Bronchial epithelial cell (primary cell): ENCODE results near the gene TNS4. TPM values are rescaled to one million over a fixed set of nuclear protein-coding genes. Genes with fewer than 3 reads are reported as not detected.
A peak's percentile ranks its signal among the peaks of the same experiment; 100 is the strongest.

Source experiments
- DNase-seq: peaks from one replicate; pipeline ENCODE4 v3.0.0-alpha.2; 2010; ENCODE audit warnings: low read depth
- FAIRE-seq: peaks from 2 replicates; lab custom pipeline; 2011; peaks lifted over from hg19 to GRCh38; lab: Jason Lieb, UNC
- H3K27me3 ChIP-seq: 2 replicates; pipeline ENCODE4 v1.5.1; 2011; ENCODE audit warnings: low read length; ENCODE audit not compliant: control insufficient read depth, insufficient read depth
- H3K36me3 ChIP-seq: 2 replicates; pipeline ENCODE4 v1.5.1; 2011; ENCODE audit warnings: low read length; ENCODE audit not compliant: control insufficient read depth, insufficient read depth
- H3K4me3 ChIP-seq: 2 replicates; pipeline ENCODE4 v1.5.1; 2011; ENCODE audit warnings: mild to moderate bottlenecking, low read depth, low read length, control low read depth
- CTCF ChIP-seq: IDR thresholded peaks from 2 replicates; pipeline ENCODE4 v1.5.1; 2011; ENCODE audit warnings: mild to moderate bottlenecking, moderate library complexity, low read length, control low read depth, inconsistent platforms; ENCODE audit not compliant: insufficient read depth, severe bottlenecking
- total RNA-seq: library from RNA; depleted of rRNA; stranded (reverse); fragments of >200 nt; gene quantifications from 2 replicates; pipeline ENCODE4 v1.2.1, GENCODE V29; 2014

TNS4 gene
- total RNA-seq, 1 donor from 2014 or later, result 27.1 TPM

GRCh38 chr17:40479754-40480480, 21.5 kb downstream of the TNS4 start:
- no peak for TF ChIP-seq CTCF
- Histone ChIP-seq H3K4me3 (no peak overlapping the region), H3K27me3 (no peaks in the 10 kb centered on the region), H3K36me3 (peaks cover 49% of the 10 kb centered on the region)
- FAIRE-seq (no peak), DNase-seq (peak; percentile 20)

- DNase-seq, result no peak
- Histone ChIP-seq H3K4me3 (no peak overlapping the region), H3K36me3 (peaks cover 35% of the 10 kb centered on the region), H3K27me3 (no peaks in the 10 kb centered on the region)
- no peak for TF ChIP-seq CTCF
- no peak for FAIRE-seq
These were observed 22.9 kb downstream of the TNS4 start for GRCh38 chr17:40478486-40478885.

GRCh38 chr17:40477796-40478195, 23.6 kb downstream of the TNS4 start:
- no peaks in the 10 kb centered on the region for H3K27me3 ChIP-seq
- TF ChIP-seq CTCF, result no peak
- no peak overlapping the region for H3K4me3 ChIP-seq
- FAIRE-seq, result peak; percentile 18
- DNase-seq, result peak; percentile 46
- H3K36me3 ChIP-seq, result peaks cover 34% of the 10 kb centered on the region

- FAIRE-seq (peak; percentile 50), DNase-seq (peak; percentile 60)
- peaks cover 19% of the 10 kb centered on the region for H3K36me3 ChIP-seq
- H3K4me3 ChIP-seq, result no peak overlapping the region
- TF ChIP-seq CTCF, result no peak
- H3K27me3 ChIP-seq, result no peaks in the 10 kb centered on the region
These were observed 26.1 kb downstream of the TNS4 start for GRCh38 chr17:40475234-40475908.

GRCh38 chr17:40474419-40475002, 26.9 kb downstream of the TNS4 start:
- no peak for FAIRE-seq

More at GRCh38 chr17:40474419-40475002, 26.9 kb downstream of the TNS4 start:
- H3K27me3 ChIP-seq, result no peaks in the 10 kb centered on the region
- H3K4me3 ChIP-seq, result no peak overlapping the region
- TF ChIP-seq CTCF, result no peak
- H3K36me3 ChIP-seq, result peaks cover 10% of the 10 kb centered on the region
- DNase-seq, result peak; percentile 76
